Heart left ventricle (tissue), 16 donors: ENCODE results near the gene TACC2. TPM values are rescaled to one million over a fixed set of nuclear protein-coding genes. Genes with fewer than 3 reads are reported as not detected.

Experiments
- ATAC-seq, 4 donors: fragments of 200-7000 bp; cut with Tn5 transposase; one replicate each; pipeline ENCODE4 v1.9.1; 2020 to 2022; ENCODE audit warnings: moderate library complexity in 4 of 4, mild to moderate bottlenecking in 3 of 4, moderate number of reproducible peaks in 1 of 4
- DNase-seq, 5 donors: peaks; one replicate each; pipeline ENCODE4 v3.0.0-alpha.2; 2020
- H3K27ac ChIP-seq, 12 donors: fragments of 200-600 bp; sonication (generic) in 4 of 12; one replicate each; pipeline versions ENCODE4 v1.5.0 to v1.8.0; 2016 to 2022; ENCODE audit warnings: mild to moderate bottlenecking in 2 of 12
- H3K27me3 ChIP-seq, 9 donors: fragments of 200-600 bp; sonication (generic) in 2 of 9; one replicate each; pipeline versions ENCODE4 v1.5.1 to v1.8.0; 2016 to 2022; ENCODE audit warnings: mild to moderate bottlenecking in 3 of 9
- H3K36me3 ChIP-seq, 9 donors: fragments of 200-600 bp; sonication (generic) in 2 of 9; one replicate each; pipeline versions ENCODE4 v1.5.0 to v1.8.0; 2018 to 2022; ENCODE audit warnings: mild to moderate bottlenecking in 2 of 9
- H3K4me1 ChIP-seq, 12 donors: fragments of 200-600 bp; sonication (generic) in 4 of 12; one replicate each; pipeline versions ENCODE4 v1.5.0 to v1.8.0; 2016 to 2022; ENCODE audit warnings: mild to moderate bottlenecking in 3 of 12
- H3K4me3 ChIP-seq, 12 donors: fragments of 200-600 bp; sonication (generic) in 4 of 12; one replicate each; pipeline versions ENCODE4 v1.5.0 to v1.8.0; 2017 to 2022; ENCODE audit warnings: mild to moderate bottlenecking in 9 of 12, moderate library complexity in 4 of 12
- H3K9me3 ChIP-seq, 12 donors: fragments of 200-600 bp; sonication (generic) in 4 of 12; one replicate each; pipeline versions ENCODE4 v1.5.0 to v1.8.0; 2016 to 2022; ENCODE audit warnings: mild to moderate bottlenecking in 1 of 12
- CTCF ChIP-seq, 12 donors: fragments of 200-600 bp; sonication (generic) in 4 of 12; IDR thresholded peaks; one replicate each; pipeline versions ENCODE4 v1.5.0 to v1.8.0; 2018 to 2022; ENCODE audit warnings: antibody characterized with exemption in 12 of 12, mild to moderate bottlenecking in 5 of 12
- POLR2A ChIP-seq, 2 donors: fragments of 450-650 bp; IDR thresholded peaks; one replicate each; pipeline ENCODE4 v1.6.1; 2017; ENCODE audit warnings: antibody characterized with exemption in 2 of 2, mild to moderate bottlenecking in 2 of 2, moderate library complexity in 2 of 2
- WGBS, 4 donors: extraction: QIAGEN DNeasy Blood & Tissue Kit in 2 of 4; methylation state at CpG; one replicate each; pipeline versions ENCODE4 v1.1.5 to v1.1.7; 2013 to 2018; 5-methylcytosine and 5-hydroxymethylcytosine counted together
- intact Hi-C, 10 donors: fragments of 100-400 bp; cut with DNase I; formaldehyde crosslinking; loops; one replicate each; pipeline versions ENCODE4 v1.11.1 to v1.14.2; 2022
- polyA plus RNA-seq, 2 donors: library from polyadenylated mRNA; stranded (reverse); fragments of 200-250 nt; gene quantifications; one replicate each; pipeline ENCODE4 v1.2.3, GENCODE V29; 2013
- total RNA-seq, 9 donors: library from RNA; depleted of rRNA in 2 of 9; stranded (reverse); fragments of >200 nt in 2 of 9; fragmentation: NEBNext Ultra II Directional in 3 of 9; extraction: Animal tissue kit (Norgen Biotek cat#: 25700) in 3 of 9; gene quantifications; one replicate each; pipeline versions ENCODE4 v1.1.0 to v1.2.4, GENCODE V29; 2016 to 2023
- donor health status: ischemic (EF 13 %, LVEDD 7.1; RV severe dilation, severe dysfunction).
- donor health status: healthy with polysubstance abuse.
- donor health status: DM: no; HTN: yes; CAD: no.
- donor health status: DM: no; HTN: no; CAD: no.
- donor health status: ischemic (EF 25% LVEDD 6.9; RV normal size, moderate dysfunction).
- donor health status: ischemic (EF 25% LVEDD 5.7; RV mildly dilated, moderate dysfunction).
- donor health status: healthy.
- donor health status: DM: yes; HTN: yes; CAD: no.
- donor health status: ischemic (EF 35%, LVEDD 5.7; RV mildly dilated, moderate dysfunction).
- donor health status: nonischemic (EF 11% LVEDD 7.7; RV severe dilation, severe dysfunction).
- donor health status: DM: yes; HTN: yes; CAD: no.
- donor health status: PGD.
- donor health status: ischemic (EF 29% LVEDD 5.4; RV normal size, mild dysfunction).
- donor health status: nonischemic (EF 23%, LVEDD 6.1; RV moderate dilation, normal function).

TACC2 gene
- total and polyA plus RNA-seq, 11 donors, result 96.7 to 456 (median 294) TPM

- Histone ChIP-seq H3K27ac (no peak overlapping the region), H3K27me3 (no peaks in the 10 kb centered on the region), H3K4me1 (peaks cover 0 to 13% (median 0%) of the 10 kb centered on the region in 12 donors), H3K4me3 (no peak overlapping the region), H3K9me3 (no peaks in the 10 kb centered on the region), H3K36me3 (no peaks in the 10 kb centered on the region)
- TF ChIP-seq POLR2A (IDR thresholded peaks at IDR 0.05) (no peak), CTCF (IDR thresholded peaks at IDR 0.05) (no peak)
- ATAC-seq, result no peak
- intact Hi-C loops, result loop anchor here in 9 of 10 donors (2.0 to 10.0 kb wide), 7 partner anchors 45 to 410 kb away; partner anchors contain the start of gene C10orf120 (in 1 of the 9)
- DNase-seq, result no peak
- 77 to 88% (median 87%) methylated on average over 8 of the region's 8 CpGs for WGBS, 4 donors
Measured at GRCh38 chr10:122297583-122297982, 308.6 kb downstream of the TACC2 start.

GRCh38 chr10:122298206-122298597 is 309.2 kb downstream of the TACC2 start:
- no peaks in the 10 kb centered on the region for H3K9me3 ChIP-seq
- no peaks in the 10 kb centered on the region for H3K36me3 ChIP-seq
- ATAC-seq, result no peak
- intact Hi-C loops, result loop anchor here (1.0 to 10.0 kb wide), 16 partner anchors 43 to 409 kb away; partner anchors contain the start of gene C10orf120 (in 1 of the 10)
- no peak for DNase-seq
- no peak overlapping the region for H3K4me3 ChIP-seq
- no peak overlapping the region for H3K27ac ChIP-seq
- no peaks in the 10 kb centered on the region for H3K27me3 ChIP-seq
- peaks cover 0 to 13% (median 0%) of the 10 kb centered on the region in 12 donors for H3K4me1 ChIP-seq
- TF ChIP-seq CTCF (IDR thresholded peaks at IDR 0.05) (no peak), POLR2A (IDR thresholded peaks at IDR 0.05) (no peak)
- 78 to 90% (median 87%) methylated on average over 6 of the region's 6 CpGs for WGBS, 4 donors

GRCh38 chr10:122298598-122299301 is 309.8 kb downstream of the TACC2 start:
- H3K27ac ChIP-seq, result no peak overlapping the region

More at GRCh38 chr10:122298598-122299301, 309.8 kb downstream of the TACC2 start:
- DNase-seq (peak; percentile 64 to 73 (median 66)), ATAC-seq (peak in 3 of 4 donors; percentile 82 to 90 (median 88))
- Histone ChIP-seq H3K4me3 (peak overlapping the region in 7 of 12 donors; percentile 15 to 37 (median 24)), H3K9me3 (no peaks in the 10 kb centered on the region), H3K36me3 (no peaks in the 10 kb centered on the region), H3K27me3 (no peaks in the 10 kb centered on the region), H3K4me1 (peaks cover 0 to 13% (median 0%) of the 10 kb centered on the region in 12 donors)
- 24 to 27% (median 25%) methylated on average over 14 to 15 of the region's 15 CpGs for WGBS, 4 donors
- TF ChIP-seq POLR2A (IDR thresholded peaks at IDR 0.05) (no peak), CTCF (IDR thresholded peaks at IDR 0.05) (peak; percentile 78 to 97 (median 92))
- intact Hi-C loops, result loop anchor here (1.0 to 10.0 kb wide), 16 partner anchors 42 to 409 kb away; partner anchors contain the start of gene C10orf120 (in 1 of the 10)
